ENCODE data around the gene PRSS53. TPM values are rescaled to one million over a fixed set of nuclear protein-coding genes. Genes with fewer than 3 reads are reported as not detected.

The PRSS53 gene
- polyA plus RNA-seq, 3 donors: 0.17 to 5.1 TPM; not detected in 1

GRCh38 chr16:31089199-31089598, 456 bp upstream of the PRSS53 start:
- 100% methylated on average over 2 of the region's 8 CpGs for WGBS (ENCODE audit: insufficient coverage)
- H3K27me3 ChIP-seq (ENCODE audit: control insufficient read depth in 2 of 2, insufficient read depth in 2 of 2, low read length in 2 of 2): no peaks in the 10 kb centered on the region
- H3K4me3 ChIP-seq (replicated peaks in 1 of 3; ENCODE audit: low read depth in 2 of 3, low read length in 3 of 3): no peak overlapping the region
- TF ChIP-seq CTCF (IDR thresholded peaks at IDR 0.05): no peak
- H3K36me3 ChIP-seq (replicated peaks in 1 of 2; ENCODE audit: control insufficient read depth in 1 of 2, insufficient read depth in 2 of 2, low read length in 2 of 2): peaks cover 30 to 60% of the 10 kb centered on the region in 2 donors
- H3K9ac ChIP-seq (ENCODE audit: insufficient read depth, low read length, poor library complexity, severe bottlenecking): no peak overlapping the region
- no peak for DNase-seq
- H3K4me1 Mint-ChIP-seq: peaks cover 9% of the 10 kb centered on the region
- H3K4me2 ChIP-seq (replicated peaks; ENCODE audit: extremely low read depth, low read length, poor library complexity, severe bottlenecking): no peak overlapping the region
- peaks cover 31 to 48% of the 10 kb centered on the region in 2 donors for H3K36me3 Mint-ChIP-seq
- H3K9me3 Mint-ChIP-seq: no peaks in the 10 kb centered on the region
- peaks cover 13% of the 10 kb centered on the region for H4K20me1 ChIP-seq (ENCODE audit: insufficient read depth, low read length)
- H3K27ac ChIP-seq (ENCODE audit: low read depth in 1 of 2, low read length in 2 of 2): no peak overlapping the region
- H3K4me1 ChIP-seq (ENCODE audit: control insufficient read depth in 1 of 2, insufficient read depth in 2 of 2, low read length in 2 of 2): peaks cover 10 to 11% of the 10 kb centered on the region in 2 donors
- no peak overlapping the region for H3K4me3 Mint-ChIP-seq
- H2AFZ ChIP-seq (ENCODE audit: insufficient read depth, low read depth, low read length, poor library complexity, severe bottlenecking): no peak overlapping the region
- peaks cover 24% of the 10 kb centered on the region for H3K79me2 ChIP-seq (ENCODE audit: insufficient read depth, low read length)
- no peak overlapping the region for H3K27ac Mint-ChIP-seq
- H3K27me3 Mint-ChIP-seq (ENCODE audit: low read depth in 3 of 3): peaks cover 0 to 3% (median 0%) of the 10 kb centered on the region in 3 donors
- no peaks in the 10 kb centered on the region for H3K9me3 ChIP-seq (replicated peaks in 1 of 2; ENCODE audit: control insufficient read depth in 1 of 2, insufficient read depth in 1 of 2, low read length in 2 of 2)
- intact Hi-C loops (cut with micrococcal nuclease): no loop called here

GRCh38 chr16:31087971-31088370, 772 bp downstream of the PRSS53 start:
- H2AFZ ChIP-seq (ENCODE audit: insufficient read depth, low read depth, low read length, poor library complexity, severe bottlenecking): no peak overlapping the region
- H3K4me1 ChIP-seq (ENCODE audit: control insufficient read depth in 1 of 2, insufficient read depth in 2 of 2, low read length in 2 of 2): no peaks in the 10 kb centered on the region
- Mint-ChIP-seq H3K36me3 (peaks cover 39 to 60% of the 10 kb centered on the region in 2 donors), H3K4me1 (peaks cover 2% of the 10 kb centered on the region), H3K27ac (no peak overlapping the region), H3K4me3 (no peak overlapping the region), H3K27me3 (ENCODE audit: low read depth in 3 of 3) (peaks cover 0 to 3% (median 0%) of the 10 kb centered on the region in 3 donors), H3K9me3 (no peaks in the 10 kb centered on the region)
- H3K27ac ChIP-seq (ENCODE audit: low read depth in 1 of 2, low read length in 2 of 2): no peak overlapping the region
- no peak overlapping the region for H3K4me3 ChIP-seq (replicated peaks in 1 of 3; ENCODE audit: low read depth in 2 of 3, low read length in 3 of 3)
- no peaks in the 10 kb centered on the region for H3K27me3 ChIP-seq (ENCODE audit: control insufficient read depth in 2 of 2, insufficient read depth in 2 of 2, low read length in 2 of 2)
- peaks cover 21% of the 10 kb centered on the region for H4K20me1 ChIP-seq (ENCODE audit: insufficient read depth, low read length)
- DNase-seq: no peak
- no peak overlapping the region for H3K4me2 ChIP-seq (replicated peaks; ENCODE audit: extremely low read depth, low read length, poor library complexity, severe bottlenecking)
- H3K9me3 ChIP-seq (replicated peaks in 1 of 2; ENCODE audit: control insufficient read depth in 1 of 2, insufficient read depth in 1 of 2, low read length in 2 of 2): no peaks in the 10 kb centered on the region
- H3K9ac ChIP-seq (ENCODE audit: insufficient read depth, low read length, poor library complexity, severe bottlenecking): no peak overlapping the region
- H3K79me2 ChIP-seq (ENCODE audit: insufficient read depth, low read length): peaks cover 14% of the 10 kb centered on the region
- WGBS (ENCODE audit: insufficient coverage): 100% methylated on average over 1 of the region's 5 CpGs
- intact Hi-C loops (cut with micrococcal nuclease): no loop called here
- H3K36me3 ChIP-seq (replicated peaks in 1 of 2; ENCODE audit: control insufficient read depth in 1 of 2, insufficient read depth in 2 of 2, low read length in 2 of 2): peaks cover 31 to 72% of the 10 kb centered on the region in 2 donors
- TF ChIP-seq CTCF (IDR thresholded peaks at IDR 0.05): no peak

Measured in CD14-positive monocyte (primary cell).